Coronary artery (tissue), 2 donors: ENCODE results near the gene TSC22D1.

ENCODE experiments used
- DNase-seq: peaks from one replicate; pipeline ENCODE4 v3.0.0-alpha.2; 2017; ENCODE audit warnings: low spot score
- H3K27ac ChIP-seq, 2 donors: fragments of 200-600 bp; sonication (generic); one replicate each; pipeline ENCODE4 v1.5.1; 2016 to 2019
- H3K4me3 ChIP-seq: fragments of 200-600 bp; sonication (generic); 2 replicates; pipeline ENCODE4 v1.5.1; 2016; ENCODE audit warnings: mild to moderate bottlenecking, moderate library complexity
- CTCF ChIP-seq: fragments of 200-600 bp; sonication (generic); IDR thresholded peaks from one replicate; pipeline ENCODE4 v1.5.1; 2019; ENCODE audit warnings: antibody characterized with exemption

The TSC22D1 gene

GRCh38 chr13:44382635-44383145, 193.4 kb downstream of the TSC22D1 start:
- no peak for TF ChIP-seq CTCF
- no peak for DNase-seq
- Histone ChIP-seq H3K4me3 (no peak overlapping the region), H3K27ac (no peak overlapping the region)
